Measurements from ENCODE around the gene RITA1. TPM values are rescaled to one million over a fixed set of nuclear protein-coding genes. Genes with fewer than 3 reads are reported as not detected.

The RITA1 gene
- total and polyA plus RNA-seq, 10 of the 15 experiments (the other 5 are each of a cell fraction or from before 2014, with no cell fraction given): 2.3 to 39.9 (median 24.8) TPM

GRCh38 chr12:113184900-113185179 is 681 bp upstream of the RITA1 start (continued):
- TF ChIP-seq ETV6 (conservative IDR thresholded peaks at IDR 0.05 in 1 of 2, IDR thresholded peaks at IDR 0.05 in 1 of 2; ENCODE audit: borderline replicate concordance in 1 of 2, low read depth in 1 of 2) (no peak), MAX (IDR thresholded peaks at IDR 0.05; ENCODE audit: low read depth, low read length) (no peak; the same call in 1 of the 2 replicates), USF2 (IDR thresholded peaks at IDR 0.05; ENCODE audit: borderline replicate concordance, low read depth, low read length) (peak; percentile 47), RELA (IDR thresholded peaks at IDR 0.05; ENCODE audit: borderline replicate concordance, partially characterized antibody) (peak; percentile 35), SRF (IDR thresholded peaks at IDR 0.05; ENCODE audit: low read depth in 2 of 2, low read length in 2 of 2) (no peak), EP300 (IDR thresholded peaks at IDR 0.05; ENCODE audit: borderline replicate concordance in 1 of 2, control insufficient read depth in 1 of 2, low read depth in 2 of 2, low read length in 2 of 2) (no peak), MEF2A (IDR thresholded peaks at IDR 0.05; ENCODE audit: insufficient read depth, low read depth, low read length) (no peak), E2F8 (IDR thresholded peaks at IDR 0.05; ENCODE audit: low read depth, partially characterized antibody) (no peak), DPF2 (IDR thresholded peaks at IDR 0.05) (no peak), ZBTB40 (IDR thresholded peaks at IDR 0.05; ENCODE audit: borderline replicate concordance) (no peak), ZBTB11 (CRISPR knock-in tag; IDR thresholded peaks at IDR 0.05) (no peak), SIN3A (IDR thresholded peaks at IDR 0.05; ENCODE audit: low read depth, low read length) (peak; percentile 66; the same call in 1 of the 2 replicates), CEBPB (IDR thresholded peaks at IDR 0.05; ENCODE audit: borderline replicate concordance in 1 of 2, low read depth in 2 of 2, low read length in 2 of 2) (no peak), ZNF622 (IDR thresholded peaks at IDR 0.05) (no peak), FOS (IDR thresholded peaks at IDR 0.05; ENCODE audit: borderline replicate concordance, extremely low read depth, insufficient read length) (peak; percentile 39), POLR2AphosphoS5 (IDR thresholded peaks at IDR 0.05; ENCODE audit: low read length) (no peak; the same call in 1 of the 2 replicates), CHD2 (IDR thresholded peaks at IDR 0.05; ENCODE audit: borderline replicate concordance, low read depth, low read length) (peak; percentile 81)
